HepG2 (cell line): Measurements from ENCODE around the gene RILP. TPM values are rescaled to one million over a fixed set of nuclear protein-coding genes. Genes with fewer than 3 reads are reported as not detected.

Source experiments
- ATF4 ChIP-seq, 2 experiments: fragments of 450-650 bp in 1 of 2; sonication (generic) in 1 of 2; formaldehyde crosslinking; IDR thresholded peaks; 2 replicates each; pipeline versions ENCODE4 v1.5.0 to v1.8.0; 2020 to 2022; ENCODE audit warnings: mild to moderate bottlenecking in 1 of 2, missing genetic modification reagents in 1 of 2
- BHLHE40 ChIP-seq: IDR thresholded peaks from 2 replicates; pipeline ENCODE4 v1.6.1; 2011; ENCODE audit warnings: low read length, improper control_type of control experiment
- E2F5 ChIP-seq: sonication (generic); formaldehyde crosslinking; conservative IDR thresholded peaks from 2 replicates; pipeline ENCODE4 v1.4.0; 2020; ENCODE audit warnings: missing genetic modification reagents
- FIP1L1 ChIP-seq: fragments of 200-400 bp; formaldehyde crosslinking; IDR thresholded peaks from 2 replicates; pipeline ENCODE4 v1.6.1; 2018; ENCODE audit warnings: low read depth, mild to moderate bottlenecking, low read length, moderate library complexity, borderline replicate concordance; ENCODE audit not compliant: insufficient read depth
- HMG20A ChIP-seq: IDR thresholded peaks from 2 replicates; pipeline ENCODE4 v1.6.1; 2016; ENCODE audit warnings: borderline replicate concordance
- IRF9 ChIP-seq: sonication (generic); formaldehyde crosslinking; IDR thresholded peaks from 2 replicates; pipeline ENCODE4 v1.8.0; 2022; ENCODE audit warnings: missing genetic modification reagents, mild to moderate bottlenecking, borderline replicate concordance
- MAZ ChIP-seq, 2 experiments: sonication (generic) in 1 of 2; formaldehyde crosslinking in 1 of 2; IDR thresholded peaks; 2 replicates each; pipeline versions ENCODE4 v1.5.0 to v1.6.1; 2012 to 2020; ENCODE audit warnings: low read depth in 2 of 2, mild to moderate bottlenecking in 2 of 2, borderline replicate concordance in 1 of 2, improper control_type of control experiment in 1 of 2, low read length in 1 of 2, missing genetic modification reagents in 1 of 2, moderate library complexity in 1 of 2
- MED1 ChIP-seq: sonication (generic); formaldehyde crosslinking; IDR thresholded peaks from 2 replicates; pipeline ENCODE4 v1.4.0; 2020; ENCODE audit warnings: missing genetic modification reagents
- MXI1 ChIP-seq: IDR thresholded peaks from 3 replicates; pipeline ENCODE4 v1.6.1; 2012; ENCODE audit warnings: low read depth, low read length, inconsistent platforms, borderline replicate concordance
- PREB ChIP-seq: sonication (generic); formaldehyde crosslinking; IDR thresholded peaks from 2 replicates; pipeline ENCODE4 v1.4.0; 2020; ENCODE audit warnings: missing genetic modification reagents
- TBP ChIP-seq: sonication (generic); formaldehyde crosslinking; IDR thresholded peaks from 2 replicates; pipeline ENCODE4 v1.5.0; 2020; ENCODE audit warnings: missing genetic modification reagents
- TGIF2 ChIP-seq: IDR thresholded peaks from 2 replicates; pipeline ENCODE4 v1.6.1; 2016; ENCODE audit warnings: control low read depth, missing compliant biosample characterization
- ZBTB34 ChIP-seq: sonication (generic); formaldehyde crosslinking; IDR thresholded peaks from 2 replicates; pipeline ENCODE4 v1.8.0; 2022; ENCODE audit warnings: mild to moderate bottlenecking, missing genetic modification reagents
- ZBTB49 ChIP-seq: sonication (generic); formaldehyde crosslinking; IDR thresholded peaks from 2 replicates; pipeline ENCODE4 v1.4.0; 2020; ENCODE audit warnings: missing genetic modification reagents, borderline replicate concordance
- ZFP37 ChIP-seq: sonication (generic); formaldehyde crosslinking; IDR thresholded peaks from 2 replicates; pipeline ENCODE4 v1.4.0; 2020; ENCODE audit warnings: missing genetic modification reagents, borderline replicate concordance
- ZNF367 ChIP-seq: sonication (generic); formaldehyde crosslinking; IDR thresholded peaks from 2 replicates; pipeline ENCODE4 v1.4.0; 2020; ENCODE audit warnings: missing genetic modification reagents, borderline replicate concordance
- ZNF484 ChIP-seq: sonication (generic); formaldehyde crosslinking; IDR thresholded peaks from 2 replicates; pipeline ENCODE4 v1.5.1; 2020; ENCODE audit warnings: mild to moderate bottlenecking, low read depth, missing genetic modification reagents, borderline replicate concordance
- ZZZ3 ChIP-seq: sonication (generic); formaldehyde crosslinking; IDR thresholded peaks from 2 replicates; pipeline ENCODE4 v1.4.0; 2020; ENCODE audit warnings: missing genetic modification reagents, mild to moderate bottlenecking, borderline replicate concordance
- polyA plus RNA-seq, 8 experiments: library from polyadenylated mRNA; depleted of rRNA in 3 of 8; stranded (reverse) in 7 of 8; unstranded in 1 of 8; fragments of >200 nt; fragmentation: Illumina TruSeq in 4 of 8; extraction: Trizol in 4 of 8; gene quantifications; 2 replicates each; pipeline versions ENCODE4 v1.2.1 to v1.2.3, GENCODE V29; 2011 to 2016; ENCODE audit warnings: low read depth in 4 of 8, missing spikeins in 1 of 8, mixed read lengths in 1 of 8; ENCODE audit not compliant: insufficient read depth in 1 of 8
- total RNA-seq, 5 experiments: library from RNA; depleted of rRNA; stranded (reverse); fragments of >200 nt; fragmentation: Illumina TruSeq; extraction: Trizol; gene quantifications; 2 replicates each; pipeline ENCODE4 v1.2.3, GENCODE V29; 2016; ENCODE audit warnings: low read depth in 1 of 5

RILP gene
- total and polyA plus RNA-seq, 2 of the 13 experiments (the other 11 are each of a cell fraction or from before 2014, with no cell fraction given): 6.6 to 8.1 TPM

GRCh38 chr17:1648963-1649843 lies 463 bp downstream of the RILP start (continued):
- TF ChIP-seq ZBTB34 (no peak; the same call in 1 of the 2 replicates), ZZZ3 (CRISPR knock-in tag) (no peak), ZFP37 (no peak), TGIF2 (peak; percentile 63; the same call in 1 of the 2 replicates), IRF9 (CRISPR knock-in tag) (peak; percentile 5; the same call in 1 of the 2 replicates), MAZ (IDR thresholded peaks at IDR 0.05; ENCODE audit: borderline replicate concordance, low read depth, low read length) (peak; percentile 73), MAZ (CRISPR knock-in tag; IDR thresholded peaks at IDR 0.05; ENCODE audit: low read depth) (peak; percentile 64), MXI1 (peak; percentile 65; the same call in 1 of the 3 replicates), BHLHE40 (0 out of 2 replicates have a peak, but pooled peaks have one; percentile 36), TBP (CRISPR knock-in tag) (peak; percentile 16; the same call in 1 of the 2 replicates), MED1 (CRISPR knock-in tag) (peak; percentile 29), HMG20A (CRISPR knock-in tag) (no peak), E2F5 (no peak), PREB (CRISPR knock-in tag) (no peak), ATF4 (CRISPR knock-in tag; IDR thresholded peaks at IDR 0.05) (peak in 1 of 2 experiments; percentile 29; a peak in 1 of 4 replicates), ZNF367 (CRISPR knock-in tag) (peak; percentile 64; the same call in 1 of the 2 replicates), ZNF484 (no peak), FIP1L1 (no peak), ZBTB49 (no peak)
